GM12864 (cell line): ENCODE results near the gene SAV1.

Experiments
- DNase-seq: peaks from one replicate; pipeline ENCODE4 v3.0.0-alpha.2; 2011; ENCODE audit warnings: low read depth
- H3K4me3 ChIP-seq: 2 replicates; pipeline ENCODE4 v1.5.1; 2011; ENCODE audit warnings: mild to moderate bottlenecking, low read depth, low read length, control low read depth
- TF ChIP-seq, protein P1 (sequence below): IDR thresholded peaks from 2 replicates; pipeline ENCODE4 v1.5.1; 2011; ENCODE audit warnings: low read depth, mild to moderate bottlenecking, moderate library complexity, low read length, control low read depth, inconsistent platforms; ENCODE audit errors: missing control alignments

Gene SAV1

DNA sequence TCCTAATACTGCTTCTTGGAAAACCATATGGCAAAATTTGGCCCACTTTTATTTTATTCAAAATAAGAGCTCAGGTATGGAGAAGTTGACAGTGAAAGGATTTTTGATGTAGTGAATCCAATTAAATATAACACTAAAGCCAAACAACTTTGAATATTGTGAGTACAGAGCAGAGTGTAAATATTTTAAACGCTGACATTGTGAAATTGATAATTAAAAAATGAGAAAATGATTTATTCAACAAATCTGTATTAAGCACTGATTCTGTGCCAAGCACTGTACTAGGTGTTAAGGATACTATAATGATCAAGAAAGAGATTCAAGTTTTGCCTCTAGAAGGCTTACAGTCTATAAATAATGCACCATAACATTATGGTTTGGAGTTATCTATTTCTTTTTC, 57.6 kb downstream of the SAV1 start:
- DNase-seq: no peak
- no peak overlapping the region for H3K4me3 ChIP-seq
- TF ChIP-seq, protein P1, sequence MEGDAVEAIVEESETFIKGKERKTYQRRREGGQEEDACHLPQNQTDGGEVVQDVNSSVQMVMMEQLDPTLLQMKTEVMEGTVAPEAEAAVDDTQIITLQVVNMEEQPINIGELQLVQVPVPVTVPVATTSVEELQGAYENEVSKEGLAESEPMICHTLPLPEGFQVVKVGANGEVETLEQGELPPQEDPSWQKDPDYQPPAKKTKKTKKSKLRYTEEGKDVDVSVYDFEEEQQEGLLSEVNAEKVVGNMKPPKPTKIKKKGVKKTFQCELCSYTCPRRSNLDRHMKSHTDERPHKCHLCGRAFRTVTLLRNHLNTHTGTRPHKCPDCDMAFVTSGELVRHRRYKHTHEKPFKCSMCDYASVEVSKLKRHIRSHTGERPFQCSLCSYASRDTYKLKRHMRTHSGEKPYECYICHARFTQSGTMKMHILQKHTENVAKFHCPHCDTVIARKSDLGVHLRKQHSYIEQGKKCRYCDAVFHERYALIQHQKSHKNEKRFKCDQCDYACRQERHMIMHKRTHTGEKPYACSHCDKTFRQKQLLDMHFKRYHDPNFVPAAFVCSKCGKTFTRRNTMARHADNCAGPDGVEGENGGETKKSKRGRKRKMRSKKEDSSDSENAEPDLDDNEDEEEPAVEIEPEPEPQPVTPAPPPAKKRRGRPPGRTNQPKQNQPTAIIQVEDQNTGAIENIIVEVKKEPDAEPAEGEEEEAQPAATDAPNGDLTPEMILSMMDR: no peak

DNA sequence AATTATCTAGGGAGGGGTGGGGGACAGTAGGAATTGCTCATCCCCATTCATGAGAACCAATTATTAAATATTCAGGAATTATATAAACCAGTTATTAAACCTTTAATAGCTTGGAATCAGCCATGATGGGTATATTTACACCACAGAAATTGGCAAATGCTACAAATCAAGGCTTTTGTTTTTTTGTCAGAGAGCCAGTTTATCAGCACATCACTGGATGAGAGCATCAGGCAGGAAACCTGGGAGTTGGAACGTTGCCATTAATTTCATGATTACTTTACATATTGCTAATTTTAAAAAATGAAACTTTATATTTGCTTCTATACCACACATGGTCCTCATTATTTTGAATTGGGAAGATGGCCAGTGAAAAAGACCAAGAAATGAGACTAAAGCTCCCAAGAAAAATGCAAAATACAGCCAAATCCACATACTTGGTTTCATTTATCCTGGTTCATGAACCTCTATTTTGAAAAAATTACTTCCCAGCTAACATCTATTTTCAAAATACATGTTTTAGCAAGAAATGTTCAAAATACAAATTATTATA, 59.7 kb downstream of the SAV1 start:
- TF ChIP-seq, protein P1: no peak
- H3K4me3 ChIP-seq: no peak overlapping the region
- no peak for DNase-seq

- no peak overlapping the region for H3K4me3 ChIP-seq
- no peak for DNase-seq
- TF ChIP-seq, protein P1: no peak
Measured at GRCh38 chr14:50607761-50608160, 60.3 kb downstream of the SAV1 start.

DNA sequence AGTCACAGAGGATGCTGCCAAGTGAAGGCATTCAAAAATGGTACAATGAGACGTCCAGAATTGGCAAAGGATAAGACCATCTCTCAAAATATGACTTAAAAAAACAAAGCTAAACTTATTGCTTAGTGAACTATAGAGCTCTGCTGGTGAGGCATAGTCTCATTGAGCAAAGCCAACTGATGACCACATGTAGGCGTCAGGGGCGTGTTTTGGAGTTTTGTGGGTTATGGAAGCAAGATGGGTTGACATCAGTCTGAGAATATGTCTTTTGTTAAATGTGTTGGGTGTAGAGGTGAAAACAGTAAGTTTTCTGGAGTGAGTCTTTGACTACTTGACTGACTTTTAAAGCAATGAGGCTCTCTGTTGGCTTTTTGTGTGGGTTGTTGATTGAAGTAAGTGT, 60.9 kb downstream of the SAV1 start:
- H3K4me3 ChIP-seq: no peak overlapping the region
- DNase-seq: no peak
- TF ChIP-seq, protein P1: no peak

GRCh38 chr14:50606468-50606867, 61.6 kb downstream of the SAV1 start:
- H3K4me3 ChIP-seq: no peak overlapping the region
- DNase-seq: no peak
- TF ChIP-seq, protein P1: no peak

DNA sequence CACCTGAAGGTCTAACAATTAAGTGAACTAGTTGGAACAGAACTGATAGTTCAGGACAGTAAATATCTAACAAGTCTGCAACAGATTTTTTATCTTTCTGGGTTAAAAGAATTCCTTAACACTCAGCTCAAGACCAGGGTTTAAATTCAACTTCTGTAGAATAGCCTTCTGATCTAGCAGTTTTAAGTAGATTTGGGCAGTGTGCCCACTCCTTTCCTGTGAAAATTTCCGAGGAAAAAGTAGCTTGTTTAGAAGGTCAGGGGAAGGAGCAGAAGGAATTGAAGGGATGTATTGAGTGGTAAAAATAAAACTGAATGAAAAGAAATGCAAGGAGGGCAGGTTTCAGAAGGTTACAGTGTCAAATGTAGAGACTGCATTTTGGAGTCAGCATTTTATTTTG, 62.3 kb downstream of the SAV1 start:
- TF ChIP-seq, protein P1: no peak
- DNase-seq: no peak
- H3K4me3 ChIP-seq: no peak overlapping the region

DNA sequence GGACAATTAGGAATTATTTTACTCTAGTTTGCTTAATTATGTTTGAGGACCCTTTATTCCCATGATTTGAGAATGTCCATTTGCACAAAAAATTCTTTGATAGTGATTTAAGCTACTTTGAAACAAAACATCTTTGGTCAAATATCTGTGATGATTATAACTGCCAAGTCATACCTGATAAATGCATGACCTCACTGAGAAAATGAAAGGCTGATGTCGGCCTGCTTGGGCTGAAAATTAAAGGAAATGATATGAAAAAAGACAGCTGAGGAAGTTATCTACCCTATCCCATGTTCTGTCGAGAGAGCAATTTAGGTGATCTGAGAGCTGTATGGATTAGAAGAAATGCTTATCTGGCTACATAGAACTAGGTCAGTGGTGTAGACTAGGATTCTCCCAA, 64.5 kb downstream of the SAV1 start:
- no peak overlapping the region for H3K4me3 ChIP-seq
- TF ChIP-seq, protein P1: no peak
- DNase-seq: no peak
